Measurements from ENCODE around the gene NF2.

- TF ChIP-seq CTCF (IDR thresholded peaks at IDR 0.05) (no peak), ZFX (IDR thresholded peaks at IDR 0.05; ENCODE audit: borderline replicate concordance) (no peak)
Measured at GRCh38 chr22:29738118-29738815, 134.8 kb downstream of the NF2 start.
